Measurements from ENCODE around the gene OCA2. TPM values are rescaled to one million over a fixed set of nuclear protein-coding genes. Genes with fewer than 3 reads are reported as not detected.
A peak's percentile ranks its signal among the peaks of the same experiment; 100 is the strongest.

Gene OCA2
- total and polyA plus RNA-seq, 4 donors = 1.6 to 4.0 (median 2.5) TPM

DNA sequence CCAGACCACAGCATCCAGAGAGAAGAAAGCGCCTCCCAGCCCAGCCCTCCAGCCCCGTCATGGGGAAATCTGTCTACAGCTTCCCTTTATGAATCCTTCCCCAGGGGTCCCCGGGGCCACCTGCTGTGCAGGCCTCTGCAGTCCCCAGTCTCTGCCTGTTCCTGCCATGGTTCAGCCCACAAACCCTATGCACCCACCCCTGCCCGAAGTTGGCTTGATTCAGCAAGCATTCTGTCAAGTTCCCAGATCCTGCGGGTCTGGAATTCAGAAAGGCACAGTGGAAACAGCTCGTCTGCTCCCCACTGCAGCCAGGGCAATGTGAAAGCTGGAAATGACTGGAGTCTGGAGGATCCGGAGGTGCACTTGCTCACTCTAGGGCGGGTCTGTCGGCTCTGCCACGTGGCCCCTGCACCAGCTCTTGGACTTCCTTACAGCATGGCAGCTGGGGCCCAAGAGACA, 2.9 kb upstream of the OCA2 start:
- DNase-seq = no peak
- no peak overlapping the region for H3K4me3 ChIP-seq (ENCODE audit: low read length in 2 of 2)
- no peaks in the 10 kb centered on the region for H3K27me3 ChIP-seq (ENCODE audit: control insufficient read depth in 1 of 2, insufficient read depth in 2 of 2, low read length in 1 of 2)
- H3K36me3 ChIP-seq (ENCODE audit: control insufficient read depth in 1 of 2, insufficient read depth in 2 of 2, low read length in 1 of 2) = no peaks in the 10 kb centered on the region
- no peak for ATAC-seq (ENCODE audit: low FRiP score)
- intact Hi-C loops (cut with DNase I) = no loop called here
- H3K27ac ChIP-seq (ENCODE audit: low read depth in 1 of 2, low read length in 2 of 2) = no peak overlapping the region
- 76 to 84% methylated on average over 10 of the region's 10 CpGs for WGBS, 2 donors
- H3K4me1 ChIP-seq (ENCODE audit: control insufficient read depth in 1 of 2, insufficient read depth in 2 of 2, low read length in 2 of 2) = no peaks in the 10 kb centered on the region
- no peaks in the 10 kb centered on the region for H3K9me3 ChIP-seq (ENCODE audit: control insufficient read depth, low read length)

DNA sequence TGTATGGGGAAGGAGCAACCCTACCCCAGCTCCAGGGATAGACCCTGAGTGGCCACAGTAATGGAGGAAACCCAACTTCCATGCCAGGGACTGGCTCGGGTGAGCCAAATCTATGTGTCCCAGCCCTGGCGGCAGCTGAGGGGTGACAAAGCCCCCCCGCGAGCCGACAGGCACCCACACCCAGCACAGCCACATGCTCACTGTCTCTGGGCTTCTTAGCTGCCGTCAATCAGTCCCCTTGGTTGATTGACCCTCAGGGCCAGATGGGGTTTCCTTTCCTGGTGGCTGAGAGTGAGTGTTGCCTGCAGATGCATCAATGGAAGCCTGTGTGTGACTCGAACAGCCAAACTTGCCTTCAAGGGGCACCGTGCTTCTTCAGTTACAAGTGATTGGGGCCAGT, 2.1 kb upstream of the OCA2 start:
- no peak overlapping the region for H3K4me3 ChIP-seq (ENCODE audit: low read length in 2 of 2)
- no peak overlapping the region for H3K27ac ChIP-seq (ENCODE audit: low read depth in 1 of 2, low read length in 2 of 2)
- DNase-seq (peak in 1 of 2 donors; percentile 35), ATAC-seq (ENCODE audit: low FRiP score) (no peak)
- no peaks in the 10 kb centered on the region for H3K36me3 ChIP-seq (ENCODE audit: control insufficient read depth in 1 of 2, insufficient read depth in 2 of 2, low read length in 1 of 2)
- H3K27me3 ChIP-seq (ENCODE audit: control insufficient read depth in 1 of 2, insufficient read depth in 2 of 2, low read length in 1 of 2) = no peaks in the 10 kb centered on the region
- intact Hi-C loops (cut with DNase I) = no loop called here
- WGBS, 2 donors = 81 to 83% methylated on average over 8 of the region's 8 CpGs
- no peaks in the 10 kb centered on the region for H3K4me1 ChIP-seq (ENCODE audit: control insufficient read depth in 1 of 2, insufficient read depth in 2 of 2, low read length in 2 of 2)
- H3K9me3 ChIP-seq (ENCODE audit: control insufficient read depth, low read length) = no peaks in the 10 kb centered on the region

DNA sequence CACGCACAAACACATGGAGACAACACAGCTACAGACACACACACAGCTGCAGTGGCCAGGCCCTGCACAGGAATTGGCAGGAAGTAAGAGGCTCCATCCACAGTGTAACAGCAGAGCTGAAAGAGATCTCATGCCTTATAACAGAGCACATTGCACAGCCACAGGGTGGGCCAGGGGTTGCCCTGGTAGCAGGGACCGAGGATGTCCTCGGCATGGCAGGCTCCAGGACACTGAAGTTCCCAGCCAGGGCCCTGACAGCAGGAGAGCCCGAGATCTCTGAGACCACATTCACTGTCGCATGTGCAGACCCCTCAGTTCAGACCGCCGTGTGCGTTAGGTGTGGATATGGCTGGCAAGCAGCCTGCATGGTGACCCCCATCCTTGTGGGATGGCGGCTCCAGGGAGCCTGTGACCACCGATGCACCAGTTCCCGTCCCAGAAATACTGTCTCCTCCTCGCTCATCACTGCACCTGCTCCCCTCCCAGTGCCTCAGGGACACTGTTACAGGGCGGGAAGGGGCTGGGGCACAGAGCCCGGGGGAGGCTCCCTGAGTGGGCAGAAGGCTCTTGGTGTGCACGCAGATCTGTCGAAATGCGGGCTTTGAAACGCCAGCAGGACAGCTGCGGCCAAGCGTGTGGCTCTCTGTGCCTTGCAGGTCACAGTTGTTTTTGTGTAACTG, 1.5 kb upstream of the OCA2 start:
- Histone ChIP-seq H3K4me3 (ENCODE audit: low read length in 2 of 2) (no peak overlapping the region), H3K36me3 (ENCODE audit: control insufficient read depth in 1 of 2, insufficient read depth in 2 of 2, low read length in 1 of 2) (no peaks in the 10 kb centered on the region), H3K27me3 (ENCODE audit: control insufficient read depth in 1 of 2, insufficient read depth in 2 of 2, low read length in 1 of 2) (no peaks in the 10 kb centered on the region), H3K9me3 (ENCODE audit: control insufficient read depth, low read length) (no peaks in the 10 kb centered on the region), H3K4me1 (ENCODE audit: control insufficient read depth in 1 of 2, insufficient read depth in 2 of 2, low read length in 2 of 2) (no peaks in the 10 kb centered on the region), H3K27ac (ENCODE audit: low read depth in 1 of 2, low read length in 2 of 2) (no peak overlapping the region)
- DNase-seq (peak in 1 of 2 donors; percentile 57), ATAC-seq (ENCODE audit: low FRiP score) (no peak)
- 93 to 95% methylated on average over 20 of the region's 20 CpGs for WGBS, 2 donors
- intact Hi-C loops (cut with DNase I) = no loop called here

DNA sequence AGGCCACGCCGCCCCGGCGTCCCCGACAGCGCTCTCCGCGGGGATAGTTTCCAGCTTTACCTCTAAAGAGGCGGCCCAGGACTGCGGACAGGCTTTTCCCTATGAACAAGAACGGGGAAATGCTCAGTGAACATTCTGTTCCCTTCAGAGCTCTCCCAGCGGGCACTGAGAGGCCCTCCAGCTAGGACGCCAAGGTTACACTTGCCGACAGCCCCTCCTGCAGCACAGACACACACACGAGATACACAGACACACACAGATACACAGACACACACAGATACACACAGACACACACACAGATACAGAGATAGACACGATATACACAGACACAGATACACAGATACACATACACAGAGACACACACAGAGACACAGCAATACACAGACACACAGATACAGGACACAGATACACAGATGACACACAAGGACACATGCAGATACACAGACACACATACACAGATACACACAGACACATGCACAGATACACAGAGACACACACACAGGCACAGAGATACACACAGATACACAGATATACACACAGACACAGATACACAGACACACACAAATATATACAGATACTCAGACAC, 533 bp upstream of the OCA2 start:
- no peaks in the 10 kb centered on the region for H3K9me3 ChIP-seq (ENCODE audit: control insufficient read depth, low read length)
- H3K27ac ChIP-seq (ENCODE audit: low read depth in 1 of 2, low read length in 2 of 2) = peak overlapping the region in 1 of 2 donors; percentile 34
- DNase-seq (no peak), ATAC-seq (ENCODE audit: low FRiP score) (no peak)
- H3K27me3 ChIP-seq (ENCODE audit: control insufficient read depth in 1 of 2, insufficient read depth in 2 of 2, low read length in 1 of 2) = no peaks in the 10 kb centered on the region
- 13 to 22% methylated on average over 16 of the region's 16 CpGs for WGBS, 2 donors
- H3K4me1 ChIP-seq (ENCODE audit: control insufficient read depth in 1 of 2, insufficient read depth in 2 of 2, low read length in 2 of 2) = no peaks in the 10 kb centered on the region
- no peaks in the 10 kb centered on the region for H3K36me3 ChIP-seq (ENCODE audit: control insufficient read depth in 1 of 2, insufficient read depth in 2 of 2, low read length in 1 of 2)
- intact Hi-C loops (cut with DNase I) = no loop called here
- H3K4me3 ChIP-seq (ENCODE audit: low read length in 2 of 2) = peak overlapping the region in 1 of 2 donors; percentile 3

DNA sequence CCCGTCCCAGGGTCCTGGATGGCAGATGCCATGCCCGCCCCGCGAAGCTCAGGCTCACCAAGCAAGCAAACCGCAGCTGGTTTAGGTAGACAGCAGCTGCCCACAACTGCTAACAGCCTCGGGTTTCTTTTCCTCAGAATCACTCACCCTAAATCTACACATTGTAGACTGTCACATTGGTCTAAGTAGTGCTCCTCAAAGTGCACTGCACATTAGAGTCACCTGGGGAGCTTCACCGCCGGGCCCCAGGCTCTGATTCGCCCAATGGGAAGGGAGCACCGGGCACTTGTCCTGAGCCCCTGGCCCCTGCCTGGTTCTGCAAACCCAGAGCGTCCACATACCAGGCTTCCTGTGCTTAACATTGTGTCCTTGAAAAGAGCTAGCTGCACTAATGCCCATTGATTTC, 752 bp downstream of the OCA2 start:
- intact Hi-C loops (cut with DNase I) = no loop called here
- H3K27me3 ChIP-seq (ENCODE audit: control insufficient read depth in 1 of 2, insufficient read depth in 2 of 2, low read length in 1 of 2) = no peaks in the 10 kb centered on the region
- H3K4me1 ChIP-seq (ENCODE audit: control insufficient read depth in 1 of 2, insufficient read depth in 2 of 2, low read length in 2 of 2) = no peaks in the 10 kb centered on the region
- no peak for ATAC-seq (ENCODE audit: low FRiP score)
- DNase-seq = no peak
- no peaks in the 10 kb centered on the region for H3K9me3 ChIP-seq (ENCODE audit: control insufficient read depth, low read length)
- peak overlapping the region in 1 of 2 donors; percentile 45 for H3K27ac ChIP-seq (ENCODE audit: low read depth in 1 of 2, low read length in 2 of 2)
- H3K36me3 ChIP-seq (ENCODE audit: control insufficient read depth in 1 of 2, insufficient read depth in 2 of 2, low read length in 1 of 2) = no peaks in the 10 kb centered on the region
- WGBS, 2 donors = 74 to 75% methylated on average over 11 of the region's 11 CpGs
- H3K4me3 ChIP-seq (ENCODE audit: low read length in 2 of 2) = no peak overlapping the region

DNA sequence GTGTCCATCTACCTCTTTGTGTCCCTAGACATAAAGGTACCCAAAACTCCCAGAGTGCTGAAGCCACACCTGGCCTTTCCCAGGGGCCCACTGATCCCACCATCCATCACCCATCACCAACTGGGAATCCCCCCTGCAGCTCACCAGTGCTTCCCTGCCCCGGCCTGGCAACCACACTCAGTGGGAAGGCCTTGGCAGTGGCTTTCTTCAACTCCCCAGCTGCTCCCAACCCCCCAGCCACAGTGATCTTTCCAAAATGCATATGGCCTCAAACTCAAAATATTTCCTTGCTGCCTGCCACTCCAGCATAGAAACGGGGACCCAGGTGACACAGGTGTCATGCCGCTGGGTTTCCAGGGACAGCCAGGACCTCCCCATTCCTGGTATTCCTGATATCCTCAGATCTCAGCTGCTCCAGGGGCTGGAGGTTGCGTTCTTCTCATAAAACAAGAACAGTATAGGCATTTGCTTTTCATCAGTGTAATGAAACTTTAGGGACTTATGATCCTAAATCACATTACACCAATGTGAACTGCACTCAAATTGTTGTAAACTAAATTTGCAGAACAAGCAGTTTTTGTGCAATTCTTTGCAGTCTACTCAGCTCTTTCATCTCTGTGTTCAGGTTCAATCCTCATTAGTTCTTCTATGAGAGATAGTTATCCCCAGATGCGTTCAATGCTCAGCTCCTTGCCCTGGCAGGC, 1.3 kb downstream of the OCA2 start:
- no peaks in the 10 kb centered on the region for H3K36me3 ChIP-seq (ENCODE audit: control insufficient read depth in 1 of 2, insufficient read depth in 2 of 2, low read length in 1 of 2)
- no peak for ATAC-seq (ENCODE audit: low FRiP score)
- WGBS, 2 donors = 67 to 71% methylated on average over 5 of the region's 5 CpGs
- intact Hi-C loops (cut with DNase I) = loop anchor here in 1 of 2 donors (2.0 kb wide), 1 partner anchor 13 kb away; no protein-coding TSS in a partner anchor
- H3K4me1 ChIP-seq (ENCODE audit: control insufficient read depth in 1 of 2, insufficient read depth in 2 of 2, low read length in 2 of 2) = no peaks in the 10 kb centered on the region
- peak in 1 of 2 donors; percentile 69 for DNase-seq
- no peaks in the 10 kb centered on the region for H3K27me3 ChIP-seq (ENCODE audit: control insufficient read depth in 1 of 2, insufficient read depth in 2 of 2, low read length in 1 of 2)
- peak overlapping the region in 1 of 2 donors; percentile 97 for H3K27ac ChIP-seq (ENCODE audit: low read depth in 1 of 2, low read length in 2 of 2)
- no peaks in the 10 kb centered on the region for H3K9me3 ChIP-seq (ENCODE audit: control insufficient read depth, low read length)
- no peak overlapping the region for H3K4me3 ChIP-seq (ENCODE audit: low read length in 2 of 2)

DNA sequence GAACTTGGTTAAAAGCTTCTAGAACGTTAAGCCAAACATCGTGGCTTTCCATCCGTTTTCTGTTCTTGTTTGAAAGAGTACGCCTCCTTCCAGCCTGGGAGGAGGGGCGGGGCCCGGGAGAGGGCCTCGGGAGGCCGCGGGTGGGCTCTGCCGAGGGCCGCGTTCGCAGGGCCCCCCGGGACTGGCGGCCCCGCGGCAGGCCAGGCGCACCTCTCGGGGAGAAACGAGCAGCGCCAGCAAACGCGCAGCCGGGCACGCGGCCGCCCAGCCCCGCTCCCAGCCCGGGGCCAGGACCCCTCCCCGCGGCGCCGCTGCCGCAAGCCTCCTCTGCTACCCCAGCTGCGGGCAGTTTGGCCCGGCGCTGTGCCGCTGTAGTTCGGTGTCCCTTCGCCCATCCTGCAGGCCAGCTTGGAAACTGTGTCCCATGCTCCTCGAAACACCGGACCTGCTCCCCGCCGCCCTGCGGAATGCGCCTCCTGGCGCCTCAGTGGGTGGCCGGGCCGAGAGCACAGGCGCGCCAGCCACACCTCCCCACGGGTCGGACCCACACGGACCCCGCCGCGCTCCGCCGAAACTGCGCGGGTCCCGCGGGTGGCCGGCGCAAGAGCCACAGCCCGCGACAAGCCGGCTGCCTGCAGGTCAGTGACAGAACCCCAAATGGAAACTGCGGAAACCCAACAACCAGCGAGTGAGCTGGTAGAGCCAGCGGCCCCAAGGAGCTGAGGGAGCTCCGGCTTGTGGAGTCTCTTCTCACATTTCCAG, 2.3 kb downstream of the OCA2 start:
- ATAC-seq (ENCODE audit: low FRiP score) (no peak), DNase-seq (peak in 1 of 2 donors; percentile 83)
- Histone ChIP-seq H3K27ac (ENCODE audit: low read depth in 1 of 2, low read length in 2 of 2) (peak overlapping the region; percentile 48 to 97), H3K4me3 (ENCODE audit: low read length in 2 of 2) (peak overlapping the region; percentile 12 to 38), H3K27me3 (ENCODE audit: control insufficient read depth in 1 of 2, insufficient read depth in 2 of 2, low read length in 1 of 2) (no peaks in the 10 kb centered on the region), H3K9me3 (ENCODE audit: control insufficient read depth, low read length) (no peaks in the 10 kb centered on the region), H3K4me1 (ENCODE audit: control insufficient read depth in 1 of 2, insufficient read depth in 2 of 2, low read length in 2 of 2) (no peaks in the 10 kb centered on the region), H3K36me3 (ENCODE audit: control insufficient read depth in 1 of 2, insufficient read depth in 2 of 2, low read length in 1 of 2) (no peaks in the 10 kb centered on the region)
- intact Hi-C loops (cut with DNase I) = loop anchor here in 1 of 2 donors (2.0 kb wide), 1 partner anchor 14 kb away; no protein-coding TSS in a partner anchor
- 1% methylated on average over 67 to 72 of the region's 72 CpGs for WGBS, 2 donors

DNA sequence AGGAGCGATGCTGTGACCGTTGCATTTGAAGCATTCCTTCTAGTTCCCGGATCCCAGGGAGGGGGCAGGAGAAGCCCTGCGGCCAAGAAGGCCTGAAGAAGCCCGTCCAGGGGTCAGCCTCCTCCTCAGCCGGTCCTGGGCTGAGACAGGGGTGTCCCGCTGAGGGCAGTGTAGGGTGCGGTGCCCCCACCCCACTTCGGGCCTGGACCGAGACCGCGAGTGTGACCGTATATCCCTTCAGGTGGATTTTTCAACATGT, 2.8 kb downstream of the OCA2 start:
- peak overlapping the region; percentile 48 to 97 for H3K27ac ChIP-seq (ENCODE audit: low read depth in 1 of 2, low read length in 2 of 2)
- peak overlapping the region; percentile 12 to 38 for H3K4me3 ChIP-seq (ENCODE audit: low read length in 2 of 2)
- no peak for ATAC-seq (ENCODE audit: low FRiP score)

More for the DNA sequence above, 2.8 kb downstream of the OCA2 start:
- no peaks in the 10 kb centered on the region for H3K9me3 ChIP-seq (ENCODE audit: control insufficient read depth, low read length)
- DNase-seq = no peak
- WGBS, 2 donors = 0% methylated on average over 13 of the region's 13 CpGs
- H3K36me3 ChIP-seq (ENCODE audit: control insufficient read depth in 1 of 2, insufficient read depth in 2 of 2, low read length in 1 of 2) = no peaks in the 10 kb centered on the region
- no peaks in the 10 kb centered on the region for H3K27me3 ChIP-seq (ENCODE audit: control insufficient read depth in 1 of 2, insufficient read depth in 2 of 2, low read length in 1 of 2)
- intact Hi-C loops (cut with DNase I) = loop anchor here in 1 of 2 donors (2.0 kb wide), 1 partner anchor 14 kb away; no protein-coding TSS in a partner anchor
- H3K4me1 ChIP-seq (ENCODE audit: control insufficient read depth in 1 of 2, insufficient read depth in 2 of 2, low read length in 2 of 2) = no peaks in the 10 kb centered on the region
